NCI-H748 treated with DMSO at 0.1 percent for 48 hours (cell line): ENCODE measurements around the gene ODAM.
"Not testable (repeated sequence)": the region's sequence is repeated elsewhere in the genome, so short reads cannot be mapped to it uniquely, and the experiment has no call there.

ENCODE experiments used
- DNase-seq: peaks from one replicate; lab custom pipeline; 2025; lab: John Stamatoyannopoulos, UW

Gene ODAM

GRCh38 chr4:70221818-70222217 lies 26.3 kb downstream of the ODAM start:
- DNase-seq = not testable (repeated sequence)

DNA sequence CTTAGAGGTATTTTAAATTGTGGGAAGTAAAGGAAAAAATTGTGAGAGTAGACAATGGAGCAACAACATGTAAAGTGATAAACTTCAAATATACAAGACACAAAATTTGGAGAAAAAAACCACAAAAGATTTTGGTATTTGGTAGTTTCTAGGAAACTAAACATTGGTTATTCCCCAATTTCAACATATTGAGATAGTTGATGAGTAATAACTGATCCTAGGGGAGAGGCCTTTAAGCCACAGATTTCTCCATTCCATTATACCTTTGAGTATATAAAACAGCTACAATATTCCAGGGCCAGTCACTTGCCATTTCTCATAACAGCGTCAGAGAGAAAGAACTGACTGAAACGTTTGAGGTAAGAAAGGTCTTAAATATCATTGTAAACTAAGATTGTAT lies 30.3 kb downstream of the ODAM start, which contains the start of gene FDCSP:
TSS of gene FDCSP (plus strand) at position 301 of the 400 bp plus-strand sequence. CDS start 5,071 bp downstream, outside the sequence.
- no peak for DNase-seq

DNA sequence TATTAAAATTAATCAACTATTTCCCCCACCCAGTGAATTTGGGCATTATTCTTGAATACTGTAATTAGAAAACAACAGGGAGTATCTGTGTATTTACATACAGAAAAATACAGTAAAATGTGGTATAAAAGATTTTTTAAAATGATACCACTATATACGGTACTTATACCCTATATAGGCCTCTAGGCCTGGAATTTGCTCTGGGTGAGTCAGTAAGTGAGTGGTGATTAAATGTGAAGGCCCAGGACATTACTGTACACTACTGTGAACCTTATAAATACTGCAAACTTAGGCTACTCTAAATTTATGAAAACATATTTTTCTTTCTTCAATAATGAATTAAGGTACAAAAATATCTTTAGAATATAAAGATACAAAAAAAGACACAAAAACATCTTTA lies 40.6 kb downstream of the ODAM start:
- no peak for DNase-seq

DNA sequence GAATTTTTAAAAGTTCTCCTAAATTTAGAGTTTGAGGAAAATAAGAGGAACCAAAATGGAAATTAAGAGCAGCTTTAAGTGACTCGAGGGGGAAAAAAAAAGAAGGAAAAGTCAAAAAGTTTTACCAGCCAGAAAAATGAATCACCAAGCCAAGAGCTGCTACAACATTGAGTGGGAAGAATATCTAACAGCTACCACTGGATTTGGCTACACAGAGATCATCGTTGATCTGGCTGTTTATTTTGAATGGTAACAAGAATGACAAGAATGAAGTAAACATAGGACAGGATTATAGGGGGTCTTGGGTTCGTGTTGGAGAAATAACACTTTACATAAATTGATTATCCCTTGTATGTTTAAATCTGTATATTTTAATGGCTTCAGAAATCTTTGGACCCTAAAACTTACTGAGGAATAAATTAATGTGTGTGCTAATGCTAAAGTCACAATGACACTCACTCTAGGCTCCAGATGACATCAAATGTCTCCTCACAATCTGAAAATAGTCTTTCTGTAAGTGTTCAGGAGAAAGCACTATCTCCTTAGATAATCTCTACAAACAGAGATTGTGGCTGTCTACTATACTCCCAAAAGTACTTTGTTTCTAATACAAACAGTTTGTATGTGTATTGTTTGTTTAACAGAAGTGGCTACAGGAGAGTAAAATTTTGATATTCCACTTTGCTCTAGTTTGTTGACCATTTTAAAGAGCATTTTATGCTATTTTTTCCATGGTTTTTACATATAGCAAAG lies 43.8 kb downstream of the ODAM start:
- DNase-seq = no peak

DNA sequence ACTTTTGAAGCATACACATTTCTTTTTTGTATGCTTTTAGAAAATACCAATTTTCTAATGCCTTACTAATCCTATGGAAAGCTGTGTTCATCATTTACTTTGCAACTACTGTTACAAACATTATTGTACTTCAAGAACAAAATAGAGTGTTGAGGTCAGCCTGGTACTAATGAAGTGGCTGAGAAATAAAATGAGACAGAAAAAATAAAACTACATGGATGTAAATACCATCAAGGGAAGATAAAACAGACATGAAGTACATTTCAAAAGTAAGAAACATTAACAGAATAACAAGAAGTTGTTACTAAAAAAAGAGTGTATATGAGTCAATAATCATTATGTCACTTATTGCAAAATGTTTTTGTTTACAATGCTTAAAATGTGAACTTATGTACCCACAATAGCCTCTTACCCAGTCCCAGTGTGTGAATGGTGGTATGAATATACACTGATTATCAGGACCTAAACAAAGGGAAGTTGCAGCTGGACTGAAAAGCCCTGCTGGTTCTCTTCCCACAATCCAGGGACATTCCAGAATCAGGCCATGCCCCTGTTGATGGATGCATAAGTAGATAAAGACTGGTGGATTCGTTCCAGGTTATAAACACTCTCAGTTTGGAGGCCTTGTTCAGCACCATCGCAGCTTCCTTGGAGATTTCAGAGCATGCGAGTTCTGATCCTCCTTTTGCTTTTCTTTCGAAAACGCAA lies 44.5 kb downstream of the ODAM start:
- no peak for DNase-seq

DNA sequence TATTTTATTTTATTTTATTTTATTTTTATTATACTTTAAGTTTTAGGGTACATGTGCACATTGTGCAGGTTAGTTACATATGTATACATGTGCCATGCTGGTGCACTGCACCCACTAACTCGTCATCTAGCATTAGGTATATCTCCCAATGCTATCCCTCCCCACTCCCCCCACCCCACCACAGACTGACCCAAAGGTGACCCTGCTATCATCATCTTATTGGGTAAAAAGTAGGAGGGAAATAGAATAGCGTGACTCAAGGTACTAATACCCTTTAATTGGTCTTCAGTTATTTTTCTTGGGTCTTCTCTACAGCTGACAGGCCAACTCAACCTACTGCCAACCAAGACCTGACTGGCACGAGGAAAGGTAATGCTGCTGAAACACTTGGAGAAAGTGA lies 46.8 kb downstream of the ODAM start, which contains the start of gene CSN3:
TSS of gene CSN3 (plus strand) at position 301 of the 400 bp plus-strand sequence. CDS start 2,223 bp downstream, outside the sequence.
- DNase-seq = not testable (repeated sequence)

- DNase-seq = no peak
Observed at GRCh38 chr4:70243091-70243490, 47.6 kb downstream of the ODAM start.

GRCh38 chr4:70251250-70251944 lies 55.9 kb downstream of the ODAM start:
- DNase-seq = no peak

DNA sequence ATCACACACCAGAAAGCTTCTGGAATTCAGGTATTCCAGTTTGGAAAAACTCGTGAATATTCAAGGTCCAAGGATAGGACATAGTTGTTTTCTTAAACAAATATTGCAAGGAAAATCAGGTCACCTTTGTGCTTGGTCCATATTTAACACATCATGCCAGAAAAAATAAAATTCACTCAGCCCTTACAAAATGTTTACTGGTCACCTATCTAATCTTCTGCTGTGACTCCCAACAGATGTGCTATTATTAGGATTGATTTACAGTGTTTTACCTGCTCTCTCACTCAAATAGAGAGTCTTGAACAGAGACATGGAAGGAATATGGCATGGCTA lies 56.4 kb downstream of the ODAM start:
- no peak for DNase-seq
